ENCODE data around the gene STXBP5.

Gene STXBP5

DNA sequence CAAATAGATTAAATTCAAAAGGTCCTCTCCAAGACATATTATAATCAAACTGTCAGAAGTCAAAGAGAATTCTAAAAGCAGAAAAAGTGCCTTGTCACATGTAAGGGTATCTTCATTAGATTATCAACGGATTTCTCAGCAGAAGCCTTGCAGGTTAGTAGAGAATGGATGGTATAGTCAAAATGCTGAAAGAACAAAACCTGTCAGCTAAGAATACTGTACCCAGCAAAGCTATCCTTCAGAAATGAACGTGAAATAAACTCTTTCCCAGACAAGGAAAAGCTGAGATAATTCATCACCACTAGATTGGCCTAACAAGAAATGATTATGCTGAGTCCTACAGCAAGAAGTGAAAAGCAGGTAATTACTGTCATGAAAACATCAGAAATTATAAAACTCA is 92.9 kb downstream of the STXBP5 start:
- DNase-seq (ENCODE audit: extremely low read depth, low read depth): no peak
- TF ChIP-seq, protein P1, sequence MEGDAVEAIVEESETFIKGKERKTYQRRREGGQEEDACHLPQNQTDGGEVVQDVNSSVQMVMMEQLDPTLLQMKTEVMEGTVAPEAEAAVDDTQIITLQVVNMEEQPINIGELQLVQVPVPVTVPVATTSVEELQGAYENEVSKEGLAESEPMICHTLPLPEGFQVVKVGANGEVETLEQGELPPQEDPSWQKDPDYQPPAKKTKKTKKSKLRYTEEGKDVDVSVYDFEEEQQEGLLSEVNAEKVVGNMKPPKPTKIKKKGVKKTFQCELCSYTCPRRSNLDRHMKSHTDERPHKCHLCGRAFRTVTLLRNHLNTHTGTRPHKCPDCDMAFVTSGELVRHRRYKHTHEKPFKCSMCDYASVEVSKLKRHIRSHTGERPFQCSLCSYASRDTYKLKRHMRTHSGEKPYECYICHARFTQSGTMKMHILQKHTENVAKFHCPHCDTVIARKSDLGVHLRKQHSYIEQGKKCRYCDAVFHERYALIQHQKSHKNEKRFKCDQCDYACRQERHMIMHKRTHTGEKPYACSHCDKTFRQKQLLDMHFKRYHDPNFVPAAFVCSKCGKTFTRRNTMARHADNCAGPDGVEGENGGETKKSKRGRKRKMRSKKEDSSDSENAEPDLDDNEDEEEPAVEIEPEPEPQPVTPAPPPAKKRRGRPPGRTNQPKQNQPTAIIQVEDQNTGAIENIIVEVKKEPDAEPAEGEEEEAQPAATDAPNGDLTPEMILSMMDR (IDR thresholded peaks at IDR 0.05; ENCODE audit: low read depth, low read length): no peak

DNA sequence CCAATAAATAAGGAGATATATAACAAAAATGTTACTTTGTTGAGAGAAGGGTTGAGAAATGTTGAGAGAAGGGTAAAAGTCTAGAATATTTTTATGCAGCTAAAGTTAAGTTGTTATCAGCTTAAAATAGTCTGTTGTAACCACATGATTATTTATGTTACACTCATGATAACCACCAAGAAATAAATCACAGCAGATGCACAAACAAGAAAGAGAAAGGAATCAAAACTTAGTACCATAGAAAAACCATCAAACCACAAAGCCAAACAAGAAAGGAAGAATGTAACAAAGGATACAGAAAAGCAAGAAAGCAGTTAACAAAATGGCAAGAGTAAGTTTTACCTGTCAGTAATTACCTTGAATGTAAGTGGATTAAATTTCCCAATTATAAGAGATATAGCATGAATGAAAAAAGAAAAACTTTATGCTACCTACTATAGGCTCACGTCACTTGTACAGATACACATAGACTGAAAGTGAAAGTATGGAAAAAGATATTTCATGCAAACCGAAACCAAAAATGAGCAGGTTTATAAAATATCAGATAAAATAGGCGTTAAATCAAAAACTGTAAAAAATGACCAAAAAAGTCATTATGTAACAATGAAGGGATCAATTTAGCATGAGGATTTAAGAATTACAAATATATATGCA is 93.6 kb downstream of the STXBP5 start:
- DNase-seq (ENCODE audit: extremely low read depth, low read depth): no peak
- TF ChIP-seq, protein P1 (IDR thresholded peaks at IDR 0.05; ENCODE audit: low read depth, low read length): no peak

DNA sequence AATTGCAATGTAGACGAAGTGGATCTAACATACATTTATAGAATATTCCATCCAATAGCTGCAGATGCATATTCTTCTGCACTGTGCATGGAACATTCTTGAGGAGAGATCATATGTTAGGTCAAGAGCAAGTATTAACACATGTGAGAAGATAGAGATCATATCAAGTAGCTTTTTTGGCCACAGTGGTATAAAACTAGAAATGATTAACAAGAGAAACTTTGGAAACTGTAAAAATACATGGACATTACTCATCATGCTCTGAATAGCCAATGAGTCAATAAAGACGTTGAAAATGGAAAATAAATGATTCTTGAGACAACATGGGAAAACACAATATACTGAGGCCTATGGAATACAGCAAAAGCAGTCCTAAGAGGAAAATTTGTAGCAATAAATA is 94.2 kb downstream of the STXBP5 start:
- DNase-seq (ENCODE audit: extremely low read depth, low read depth): no peak
- TF ChIP-seq, protein P1 (IDR thresholded peaks at IDR 0.05; ENCODE audit: low read depth, low read length): no peak

- TF ChIP-seq, protein P1 (IDR thresholded peaks at IDR 0.05; ENCODE audit: low read depth, low read length): no peak
- DNase-seq (ENCODE audit: extremely low read depth, low read depth): no peak
Observed at GRCh38 chr6:147299035-147299434, 94.8 kb downstream of the STXBP5 start.

- DNase-seq (ENCODE audit: extremely low read depth, low read depth): no peak
- TF ChIP-seq, protein P1 (IDR thresholded peaks at IDR 0.05; ENCODE audit: low read depth, low read length): no peak
Observed at GRCh38 chr6:147301070-147301469, 96.9 kb downstream of the STXBP5 start.

DNA sequence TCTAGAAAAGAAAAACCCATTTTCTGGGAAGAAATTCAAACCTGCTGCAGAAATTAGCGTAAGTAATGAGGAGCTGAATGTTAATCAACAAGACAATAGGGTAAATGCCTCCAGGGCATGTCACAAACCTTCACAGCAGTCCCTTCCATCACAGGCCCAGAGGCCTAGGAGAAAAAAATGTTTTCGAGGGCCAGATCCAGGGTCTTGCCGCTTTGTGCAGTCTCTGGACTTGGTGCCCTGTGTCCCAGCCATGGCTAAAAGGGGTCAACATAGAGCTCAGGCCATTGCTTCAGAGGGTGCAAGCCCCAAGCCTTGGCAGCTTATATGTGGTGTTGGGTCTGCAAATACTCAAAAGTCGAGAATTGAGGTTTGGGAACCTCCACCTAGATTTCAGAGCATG is 99.8 kb downstream of the STXBP5 start:
- no peak for DNase-seq (ENCODE audit: extremely low read depth, low read depth)
- TF ChIP-seq, protein P1 (IDR thresholded peaks at IDR 0.05; ENCODE audit: low read depth, low read length): no peak

DNA sequence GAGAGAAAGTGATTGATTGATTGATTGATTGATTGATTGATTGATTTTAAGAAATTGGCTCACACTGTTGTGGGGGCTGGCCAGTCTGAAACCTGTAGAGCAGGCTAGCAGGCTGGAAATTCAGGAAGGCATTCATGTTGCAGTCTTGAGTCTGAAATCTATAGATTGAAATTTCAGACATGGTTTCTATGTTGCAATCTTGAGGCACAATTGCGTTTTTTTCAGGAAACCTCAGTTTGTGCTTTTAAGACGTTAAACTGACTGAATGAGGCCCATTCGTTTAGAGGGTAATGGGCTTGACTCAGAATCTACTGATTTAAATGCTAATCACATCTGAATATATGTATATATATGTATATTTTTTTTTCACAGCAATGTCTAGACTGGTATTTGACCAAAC is 106.3 kb downstream of the STXBP5 start:
- no peak for DNase-seq (ENCODE audit: extremely low read depth, low read depth)
- TF ChIP-seq, protein P1 (IDR thresholded peaks at IDR 0.05; ENCODE audit: low read depth, low read length): no peak

Measured in AG09319 (cell line).